GM23338 (cell line): ENCODE results near the gene RETSAT. TPM values are rescaled to one million over a fixed set of nuclear protein-coding genes. Genes with fewer than 3 reads are reported as not detected.

ENCODE experiments used
- ATAC-seq: fragments of 200-7000 bp; cut with Tn5 transposase; 3 replicates; pipeline ENCODE4 v1.9.1; 2020
- DNase-seq: peaks from one replicate; pipeline ENCODE4 v3.0.0-alpha.2; 2015; ENCODE audit warnings: low spot score
- H2AFZ ChIP-seq: fragments of 200-600 bp; sonication (generic); 2 replicates; pipeline ENCODE4 v1.8.0; 2016; ENCODE audit warnings: antibody characterized with exemption, mild to moderate bottlenecking, moderate library complexity
- H3F3A ChIP-seq: fragments of 200-600 bp; sonication (generic); replicated peaks from 2 replicates; pipeline ENCODE4 v1.8.0; 2017; ENCODE audit warnings: antibody characterized with exemption, mixed run types, low read depth
- H3K27ac ChIP-seq: fragments of 200-600 bp; sonication (generic); 2 replicates; pipeline ENCODE4 v1.6.1; 2016; ENCODE audit warnings: low read depth
- H3K27me3 ChIP-seq: fragments of 200-600 bp; sonication (generic); 2 replicates; pipeline ENCODE4 v1.8.0; 2016; ENCODE audit warnings: mild to moderate bottlenecking, mixed run types, moderate library complexity; ENCODE audit not compliant: insufficient read depth
- H3K36me3 ChIP-seq: fragments of 200-600 bp; sonication (generic); 2 replicates; pipeline ENCODE4 v1.8.0; 2016; ENCODE audit warnings: mild to moderate bottlenecking; ENCODE audit not compliant: insufficient read depth
- H3K4me1 ChIP-seq: fragments of 200-600 bp; sonication (generic); 2 replicates; pipeline ENCODE4 v1.8.0; 2016; ENCODE audit warnings: mild to moderate bottlenecking, moderate library complexity; ENCODE audit not compliant: insufficient read depth
- H3K4me2 ChIP-seq: fragments of 200-600 bp; sonication (generic); 2 replicates; pipeline ENCODE4 v1.7.1; 2017; ENCODE audit warnings: mixed run types
- H3K4me3 ChIP-seq: fragments of 200-600 bp; sonication (generic); 2 replicates; pipeline ENCODE4 v1.6.1; 2016; ENCODE audit warnings: mixed run types
- H3K79me2 ChIP-seq: fragments of 200-600 bp; sonication (generic); replicated peaks from 2 replicates; pipeline ENCODE4 v1.8.0; 2017; ENCODE audit warnings: mild to moderate bottlenecking; ENCODE audit not compliant: insufficient read depth
- H3K9me2 ChIP-seq: fragments of 200-600 bp; sonication (generic); 2 replicates; pipeline ENCODE4 v1.8.0; 2017; ENCODE audit not compliant: insufficient read depth
- H4K20me1 ChIP-seq: fragments of 200-600 bp; sonication (generic); replicated peaks from 2 replicates; pipeline ENCODE4 v1.8.0; 2017; ENCODE audit warnings: mild to moderate bottlenecking; ENCODE audit not compliant: insufficient read depth
- H3K27ac Mint-ChIP-seq: 2 replicates; pipeline ENCODE4 v1.8.0; 2020; ENCODE audit warnings: inconsistent platforms, mild to moderate bottlenecking, moderate library complexity, mixed read lengths
- H3K27me3 Mint-ChIP-seq: 3 replicates; pipeline ENCODE4 v1.8.0; 2022; ENCODE audit warnings: low read depth, mild to moderate bottlenecking, moderate library complexity, mixed read lengths, inconsistent platforms; ENCODE audit not compliant: insufficient read depth, poor library complexity
- H3K36me3 Mint-ChIP-seq: 3 replicates; pipeline ENCODE4 v1.8.0; 2021; ENCODE audit warnings: low read depth, mild to moderate bottlenecking, inconsistent platforms, moderate library complexity, mixed read lengths
- H3K4me1 Mint-ChIP-seq: 3 replicates; pipeline ENCODE4 v1.8.0; 2020; ENCODE audit warnings: mild to moderate bottlenecking, inconsistent platforms, mixed read lengths
- H3K4me3 Mint-ChIP-seq: 3 replicates; pipeline ENCODE4 v1.8.0; 2021; ENCODE audit warnings: moderate library complexity, mild to moderate bottlenecking, inconsistent platforms, mixed read lengths
- H3K9me3 Mint-ChIP-seq: 3 replicates; pipeline ENCODE4 v1.8.0; 2020; ENCODE audit warnings: moderate library complexity, mild to moderate bottlenecking, inconsistent platforms, mixed read lengths
- CREB1 ChIP-seq: fragments of 250-450 bp; sonication (Bioruptor Pico); IDR thresholded peaks from 2 replicates; pipeline ENCODE4 v1.5.0; 2020; ENCODE audit warnings: low read depth, mild to moderate bottlenecking, moderate library complexity
- ETS1 ChIP-seq: IDR thresholded peaks from 2 replicates; pipeline ENCODE4 v1.6.1; 2016; ENCODE audit warnings: antibody characterized with exemption
- EZH2 ChIP-seq: fragments of 200-600 bp; sonication (generic); IDR thresholded peaks from one replicate; pipeline ENCODE4 v1.8.0; 2017; ENCODE audit warnings: antibody characterized with exemption, mild to moderate bottlenecking, low read depth; ENCODE audit not compliant: unreplicated experiment
- EZH2phosphoT487 ChIP-seq: fragments of 200-600 bp; sonication (generic); IDR thresholded peaks from one replicate; pipeline ENCODE4 v1.8.1; 2018; ENCODE audit warnings: antibody characterized with exemption; ENCODE audit not compliant: unreplicated experiment
- JUNB ChIP-seq: IDR thresholded peaks from one replicate; pipeline ENCODE4 v1.6.1; 2016; ENCODE audit warnings: antibody characterized with exemption; ENCODE audit not compliant: unreplicated experiment
- NANOG ChIP-seq: IDR thresholded peaks from 2 replicates; pipeline ENCODE4 v1.6.1; 2016; ENCODE audit warnings: antibody characterized with exemption, borderline replicate concordance
- POLR2AphosphoS5 ChIP-seq: IDR thresholded peaks from 2 replicates; pipeline ENCODE4 v1.6.1; 2016; ENCODE audit warnings: antibody characterized with exemption, low read depth
- ZNF114 ChIP-seq: fragments of 250-450 bp; sonication (Bioruptor Pico); IDR thresholded peaks from 2 replicates; pipeline ENCODE4 v1.5.0; 2020; ENCODE audit warnings: mild to moderate bottlenecking, moderate library complexity
- polyA plus RNA-seq: library from polyadenylated mRNA; unstranded; fragments of >200 nt; fragmentation: Nextera tagmentation; extraction: Ambion mirVana; gene quantifications from 2 replicates; pipeline ENCODE4 v1.2.1, GENCODE V29; 2016
- total RNA-seq: library from RNA; depleted of rRNA; stranded (reverse); fragments of >200 nt; shearing (Covaris generic); gene quantifications from 2 replicates; pipeline ENCODE4 v1.2.3, GENCODE V29; 2014
- TF ChIP-seq, protein P1 (sequence below): fragments of 250-450 bp; sonication (Bioruptor Pico); IDR thresholded peaks from 2 replicates; pipeline ENCODE4 v1.5.0; 2020; ENCODE audit warnings: mild to moderate bottlenecking, moderate library complexity
- TF ChIP-seq, protein P2 (sequence below): IDR thresholded peaks from one replicate; pipeline ENCODE4 v1.6.1; 2018; ENCODE audit warnings: antibody characterized with exemption; ENCODE audit not compliant: unreplicated experiment

Gene RETSAT
- total and polyA plus RNA-seq, 2 experiments from 2014 or later = 2.3 to 16.4 TPM

DNA sequence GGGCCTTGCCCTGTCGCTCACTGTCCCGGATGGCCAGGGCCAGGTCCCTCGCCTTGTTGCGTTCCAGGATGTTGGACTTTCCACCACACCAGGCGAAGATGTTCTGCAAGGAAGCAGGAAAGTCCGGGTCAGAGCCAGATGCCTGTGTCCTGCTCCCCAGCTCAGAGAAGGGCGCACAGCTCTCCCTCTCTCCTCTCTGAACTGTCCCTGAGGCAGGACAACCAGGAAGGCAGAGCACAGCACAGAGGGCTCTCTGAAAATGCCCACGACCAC lies 44.8 kb upstream of the RETSAT start (continued):
- TF ChIP-seq, protein P1, sequence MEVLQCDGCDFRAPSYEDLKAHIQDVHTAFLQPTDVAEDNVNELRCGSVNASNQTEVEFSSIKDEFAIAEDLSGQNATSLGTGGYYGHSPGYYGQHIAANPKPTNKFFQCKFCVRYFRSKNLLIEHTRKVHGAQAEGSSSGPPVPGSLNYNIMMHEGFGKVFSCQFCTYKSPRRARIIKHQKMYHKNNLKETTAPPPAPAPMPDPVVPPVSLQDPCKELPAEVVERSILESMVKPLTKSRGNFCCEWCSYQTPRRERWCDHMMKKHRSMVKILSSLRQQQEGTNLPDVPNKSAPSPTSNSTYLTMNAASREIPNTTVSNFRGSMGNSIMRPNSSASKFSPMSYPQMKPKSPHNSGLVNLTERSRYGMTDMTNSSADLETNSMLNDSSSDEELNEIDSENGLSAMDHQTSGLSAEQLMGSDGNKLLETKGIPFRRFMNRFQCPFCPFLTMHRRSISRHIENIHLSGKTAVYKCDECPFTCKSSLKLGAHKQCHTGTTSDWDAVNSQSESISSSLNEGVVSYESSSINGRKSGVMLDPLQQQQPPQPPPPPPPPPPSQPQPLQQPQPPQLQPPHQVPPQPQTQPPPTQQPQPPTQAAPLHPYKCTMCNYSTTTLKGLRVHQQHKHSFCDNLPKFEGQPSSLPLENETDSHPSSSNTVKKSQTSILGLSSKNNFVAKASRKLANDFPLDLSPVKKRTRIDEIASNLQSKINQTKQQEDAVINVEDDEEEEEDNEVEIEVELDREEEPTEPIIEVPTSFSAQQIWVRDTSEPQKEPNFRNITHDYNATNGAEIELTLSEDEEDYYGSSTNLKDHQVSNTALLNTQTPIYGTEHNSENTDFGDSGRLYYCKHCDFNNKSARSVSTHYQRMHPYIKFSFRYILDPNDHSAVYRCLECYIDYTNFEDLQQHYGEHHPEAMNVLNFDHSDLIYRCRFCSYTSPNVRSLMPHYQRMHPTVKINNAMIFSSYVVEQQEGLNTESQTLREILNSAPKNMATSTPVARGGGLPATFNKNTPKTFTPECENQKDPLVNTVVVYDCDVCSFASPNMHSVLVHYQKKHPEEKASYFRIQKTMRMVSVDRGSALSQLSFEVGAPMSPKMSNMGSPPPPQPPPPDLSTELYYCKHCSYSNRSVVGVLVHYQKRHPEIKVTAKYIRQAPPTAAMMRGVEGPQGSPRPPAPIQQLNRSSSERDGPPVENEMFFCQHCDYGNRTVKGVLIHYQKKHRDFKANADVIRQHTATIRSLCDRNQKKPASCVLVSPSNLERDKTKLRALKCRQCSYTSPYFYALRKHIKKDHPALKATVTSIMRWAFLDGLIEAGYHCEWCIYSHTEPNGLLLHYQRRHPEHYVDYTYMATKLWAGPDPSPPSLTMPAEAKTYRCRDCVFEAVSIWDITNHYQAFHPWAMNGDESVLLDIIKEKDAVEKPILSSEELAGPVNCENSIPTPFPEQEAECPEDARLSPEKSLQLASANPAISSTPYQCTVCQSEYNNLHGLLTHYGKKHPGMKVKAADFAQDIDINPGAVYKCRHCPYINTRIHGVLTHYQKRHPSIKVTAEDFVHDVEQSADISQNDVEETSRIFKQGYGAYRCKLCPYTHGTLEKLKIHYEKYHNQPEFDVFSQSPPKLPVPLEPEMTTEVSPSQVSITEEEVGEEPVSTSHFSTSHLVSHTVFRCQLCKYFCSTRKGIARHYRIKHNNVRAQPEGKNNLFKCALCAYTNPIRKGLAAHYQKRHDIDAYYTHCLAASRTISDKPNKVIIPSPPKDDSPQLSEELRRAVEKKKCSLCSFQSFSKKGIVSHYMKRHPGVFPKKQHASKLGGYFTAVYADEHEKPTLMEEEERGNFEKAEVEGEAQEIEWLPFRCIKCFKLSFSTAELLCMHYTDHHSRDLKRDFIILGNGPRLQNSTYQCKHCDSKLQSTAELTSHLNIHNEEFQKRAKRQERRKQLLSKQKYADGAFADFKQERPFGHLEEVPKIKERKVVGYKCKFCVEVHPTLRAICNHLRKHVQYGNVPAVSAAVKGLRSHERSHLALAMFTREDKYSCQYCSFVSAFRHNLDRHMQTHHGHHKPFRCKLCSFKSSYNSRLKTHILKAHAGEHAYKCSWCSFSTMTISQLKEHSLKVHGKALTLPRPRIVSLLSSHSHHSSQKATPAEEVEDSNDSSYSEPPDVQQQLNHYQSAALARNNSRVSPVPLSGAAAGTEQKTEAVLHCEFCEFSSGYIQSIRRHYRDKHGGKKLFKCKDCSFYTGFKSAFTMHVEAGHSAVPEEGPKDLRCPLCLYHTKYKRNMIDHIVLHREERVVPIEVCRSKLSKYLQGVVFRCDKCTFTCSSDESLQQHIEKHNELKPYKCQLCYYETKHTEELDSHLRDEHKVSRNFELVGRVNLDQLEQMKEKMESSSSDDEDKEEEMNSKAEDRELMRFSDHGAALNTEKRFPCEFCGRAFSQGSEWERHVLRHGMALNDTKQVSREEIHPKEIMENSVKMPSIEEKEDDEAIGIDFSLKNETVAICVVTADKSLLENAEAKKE (CRISPR knock-in tag) = no peak
- no peak for TF ChIP-seq EZH2phosphoT487

- Mint-ChIP-seq H3K4me3 (no peak overlapping the region), H3K27ac (no peak overlapping the region), H3K27me3 (peaks cover 5% of the 10 kb centered on the region), H3K4me1 (peaks cover 12% of the 10 kb centered on the region), H3K9me3 (peaks cover 7% of the 10 kb centered on the region; the same call in 1 of the 3 replicates), H3K36me3 (peaks cover 11% of the 10 kb centered on the region; the same call in 2 of the 3 replicates)
- H3F3A ChIP-seq = 0 out of 2 replicates have a peak, but pooled peaks cover 3% of the 10 kb centered on the region
- H3K9me2 ChIP-seq = no peaks in the 10 kb centered on the region
- no peaks in the 10 kb centered on the region for H3K27me3 ChIP-seq
- H3K27ac ChIP-seq = no peak overlapping the region
- H3K4me1 ChIP-seq = no peaks in the 10 kb centered on the region
- no peak overlapping the region for H3K4me3 ChIP-seq
- H3K79me2 ChIP-seq = peaks cover 3% of the 10 kb centered on the region; the same call in 1 of the 2 replicates
- no peak overlapping the region for H3K4me2 ChIP-seq
- H4K20me1 ChIP-seq = no peaks in the 10 kb centered on the region
- no peak overlapping the region for H2AFZ ChIP-seq
- no peaks in the 10 kb centered on the region; the same call in 1 of the 2 replicates for H3K36me3 ChIP-seq
- no peak for ATAC-seq
- DNase-seq = no peak
- no peak for TF ChIP-seq ETS1
- no peak for TF ChIP-seq JUNB
- TF ChIP-seq POLR2AphosphoS5 = no peak
- no peak for TF ChIP-seq CREB1 (CRISPR knock-in tag)
- TF ChIP-seq EZH2 = no peak
- no peak for TF ChIP-seq NANOG
- TF ChIP-seq, protein P2, sequence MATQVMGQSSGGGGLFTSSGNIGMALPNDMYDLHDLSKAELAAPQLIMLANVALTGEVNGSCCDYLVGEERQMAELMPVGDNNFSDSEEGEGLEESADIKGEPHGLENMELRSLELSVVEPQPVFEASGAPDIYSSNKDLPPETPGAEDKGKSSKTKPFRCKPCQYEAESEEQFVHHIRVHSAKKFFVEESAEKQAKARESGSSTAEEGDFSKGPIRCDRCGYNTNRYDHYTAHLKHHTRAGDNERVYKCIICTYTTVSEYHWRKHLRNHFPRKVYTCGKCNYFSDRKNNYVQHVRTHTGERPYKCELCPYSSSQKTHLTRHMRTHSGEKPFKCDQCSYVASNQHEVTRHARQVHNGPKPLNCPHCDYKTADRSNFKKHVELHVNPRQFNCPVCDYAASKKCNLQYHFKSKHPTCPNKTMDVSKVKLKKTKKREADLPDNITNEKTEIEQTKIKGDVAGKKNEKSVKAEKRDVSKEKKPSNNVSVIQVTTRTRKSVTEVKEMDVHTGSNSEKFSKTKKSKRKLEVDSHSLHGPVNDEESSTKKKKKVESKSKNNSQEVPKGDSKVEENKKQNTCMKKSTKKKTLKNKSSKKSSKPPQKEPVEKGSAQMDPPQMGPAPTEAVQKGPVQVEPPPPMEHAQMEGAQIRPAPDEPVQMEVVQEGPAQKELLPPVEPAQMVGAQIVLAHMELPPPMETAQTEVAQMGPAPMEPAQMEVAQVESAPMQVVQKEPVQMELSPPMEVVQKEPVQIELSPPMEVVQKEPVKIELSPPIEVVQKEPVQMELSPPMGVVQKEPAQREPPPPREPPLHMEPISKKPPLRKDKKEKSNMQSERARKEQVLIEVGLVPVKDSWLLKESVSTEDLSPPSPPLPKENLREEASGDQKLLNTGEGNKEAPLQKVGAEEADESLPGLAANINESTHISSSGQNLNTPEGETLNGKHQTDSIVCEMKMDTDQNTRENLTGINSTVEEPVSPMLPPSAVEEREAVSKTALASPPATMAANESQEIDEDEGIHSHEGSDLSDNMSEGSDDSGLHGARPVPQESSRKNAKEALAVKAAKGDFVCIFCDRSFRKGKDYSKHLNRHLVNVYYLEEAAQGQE = no peak
- TF ChIP-seq ZNF114 = no peak
- TF ChIP-seq EZH2phosphoT487 = no peak
Observed at GRCh38 chr2:85398426-85399182, 44.3 kb upstream of the RETSAT start.
